GM18511 (cell line): ENCODE data around the gene ADPRH.
"Not testable (repeated sequence)": the region's sequence is repeated elsewhere in the genome, so short reads cannot be mapped to it uniquely, and the experiment has no call there.

Experiments used
- ATAC-seq: cut with Tn5 transposase; IDR thresholded peaks from one replicate; pipeline ENCODE4 v1.9.1; 2021; ENCODE audit warnings: mild to moderate bottlenecking, moderate library complexity; ENCODE audit not compliant: unreplicated experiment

The ADPRH gene

DNA sequence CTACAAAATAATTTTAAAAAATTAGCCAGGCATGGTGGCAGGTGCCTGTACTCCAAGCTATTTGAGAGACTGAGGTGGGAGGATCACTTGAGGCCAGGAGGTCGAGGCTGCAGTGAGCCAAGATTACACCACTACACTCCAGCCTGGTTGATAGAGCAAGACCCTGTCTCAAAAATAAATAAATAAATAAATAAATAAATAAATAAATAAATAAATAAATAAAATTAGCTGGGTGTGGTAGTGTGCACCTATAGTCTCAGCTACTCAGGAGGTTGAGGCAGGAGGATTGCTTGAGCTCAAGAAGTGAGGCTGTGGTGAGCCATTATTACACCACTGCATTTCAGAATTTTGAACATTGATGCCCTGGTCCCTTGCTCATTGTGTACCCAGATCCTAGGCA is 15.6 kb downstream of the ADPRH start:
- ATAC-seq: not testable (repeated sequence)

GRCh38 chr3:119595639-119596334 is 16.5 kb downstream of the ADPRH start:
- no peak for ATAC-seq

- no peak for ATAC-seq
Measured at GRCh38 chr3:119596398-119596797, 17.1 kb downstream of the ADPRH start.

- ATAC-seq: no peak
Measured at GRCh38 chr3:119597548-119598288, 18.4 kb downstream of the ADPRH start, which contains the start of gene PLA1A. TSS of gene PLA1A (plus strand) at chr3:119597885. CDS start at chr3:119597914, 29 bp downstream.

- peak; percentile 49 for ATAC-seq
Measured at GRCh38 chr3:119598410-119599098, 19.3 kb downstream of the ADPRH start.

DNA sequence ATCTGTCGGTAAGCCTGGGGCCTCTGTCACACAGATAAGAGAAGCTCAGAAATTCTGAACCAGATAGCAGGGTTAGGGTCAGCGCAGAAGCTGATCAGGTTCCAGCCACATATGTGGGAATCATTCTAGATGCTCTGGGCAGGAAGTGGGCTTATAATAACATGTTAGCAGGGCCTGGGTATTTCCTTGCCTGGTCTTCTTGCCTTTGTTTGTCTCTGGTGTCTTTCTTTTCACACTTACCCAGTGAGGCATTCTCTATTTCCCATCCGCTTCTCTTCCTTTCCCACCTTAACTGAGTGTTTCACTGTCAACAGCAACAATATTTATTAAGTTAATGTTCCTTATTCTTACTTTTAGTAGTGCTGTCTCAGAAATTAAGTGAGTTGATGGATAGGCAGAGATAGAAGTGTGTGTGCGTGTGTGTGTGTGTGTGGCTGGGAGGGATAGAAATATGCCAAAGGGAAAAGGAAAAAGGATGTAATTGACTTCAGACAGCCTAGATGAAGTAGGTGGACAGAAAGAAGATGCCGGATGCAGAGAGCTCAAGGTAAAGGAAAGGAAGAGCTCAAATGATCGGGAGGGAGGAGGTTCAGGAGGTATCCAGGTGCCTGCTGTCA is 20.4 kb downstream of the ADPRH start:
- ATAC-seq: no peak

- peak; percentile 68 for ATAC-seq
Measured at GRCh38 chr3:119600732-119601131, 21.4 kb downstream of the ADPRH start.

GRCh38 chr3:119601154-119601553 is 21.9 kb downstream of the ADPRH start:
- peak; percentile 26 for ATAC-seq

DNA sequence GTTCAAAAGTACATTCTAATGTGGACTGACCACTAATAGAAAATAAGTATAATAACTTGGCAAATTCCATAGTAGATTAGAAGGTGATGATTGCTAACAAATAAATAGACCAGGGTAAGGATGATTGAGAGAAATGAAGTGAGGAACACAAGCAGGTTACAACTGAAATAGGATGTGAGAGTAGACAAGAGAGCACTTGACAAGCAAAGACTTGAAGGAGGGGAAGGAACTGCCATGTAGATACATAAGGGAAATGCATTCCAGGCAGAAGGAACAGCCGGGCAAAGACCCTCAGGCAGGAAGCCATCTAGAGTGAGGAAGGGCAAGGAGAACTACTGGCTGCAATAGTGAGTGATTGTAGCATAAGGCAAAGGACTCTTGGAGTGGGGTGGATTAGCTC is 23.4 kb downstream of the ADPRH start:
- ATAC-seq: no peak

GRCh38 chr3:119604878-119605277 is 25.6 kb downstream of the ADPRH start:
- no peak for ATAC-seq

DNA sequence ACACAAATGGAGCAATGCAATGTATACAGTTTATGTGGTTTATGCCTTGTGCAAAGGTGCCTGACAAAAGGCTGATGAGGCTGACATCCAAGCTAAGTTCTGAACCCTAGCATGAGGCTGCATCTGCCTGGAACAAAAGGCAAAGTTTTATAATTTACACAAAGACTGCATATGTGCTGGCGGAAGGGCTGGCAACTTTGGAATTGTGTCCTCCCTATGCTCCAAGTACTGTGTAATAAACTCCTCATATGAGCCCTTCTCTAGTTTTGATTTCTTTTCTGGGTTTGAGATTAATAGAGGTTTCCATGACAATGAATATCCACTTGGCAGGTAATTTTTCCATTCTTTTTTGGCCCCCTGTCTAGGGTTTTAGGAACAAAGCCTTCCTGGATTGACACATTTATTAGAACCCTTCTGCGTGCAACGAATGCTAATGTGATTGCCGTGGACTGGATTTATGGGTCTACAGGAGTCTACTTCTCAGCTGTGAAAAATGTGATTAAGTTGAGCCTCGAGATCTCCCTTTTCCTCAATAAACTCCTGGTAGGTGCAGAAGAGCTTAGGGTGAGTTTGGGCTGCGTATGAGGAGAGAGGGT is 29.2 kb downstream of the ADPRH start:
- ATAC-seq: no peak

GRCh38 chr3:119609301-119609700 is 30.0 kb downstream of the ADPRH start:
- no peak for ATAC-seq

GRCh38 chr3:119611664-119612063 is 32.4 kb downstream of the ADPRH start:
- ATAC-seq: no peak

DNA sequence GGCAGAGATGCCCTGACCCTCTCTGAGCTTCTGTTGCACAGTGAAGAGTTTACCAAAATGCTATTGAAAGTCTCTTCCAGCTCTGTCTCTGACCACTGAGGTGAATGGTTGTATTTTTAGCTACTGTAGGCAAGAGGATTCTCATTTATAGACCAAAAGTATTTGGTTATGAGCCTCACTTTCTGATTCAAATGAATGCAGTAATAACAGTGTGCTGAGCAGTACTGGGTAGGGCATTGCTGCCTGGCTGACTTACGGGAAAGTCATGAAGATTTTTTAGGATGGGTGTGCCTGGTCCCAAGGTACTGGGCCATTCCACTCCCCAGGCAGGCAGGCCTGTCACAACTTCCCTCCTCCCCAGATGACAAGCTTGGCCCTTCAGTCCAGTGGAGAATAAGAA is 33.9 kb downstream of the ADPRH start:
- ATAC-seq: no peak

- ATAC-seq: no peak
Measured at GRCh38 chr3:119613872-119614271, 34.6 kb downstream of the ADPRH start.

DNA sequence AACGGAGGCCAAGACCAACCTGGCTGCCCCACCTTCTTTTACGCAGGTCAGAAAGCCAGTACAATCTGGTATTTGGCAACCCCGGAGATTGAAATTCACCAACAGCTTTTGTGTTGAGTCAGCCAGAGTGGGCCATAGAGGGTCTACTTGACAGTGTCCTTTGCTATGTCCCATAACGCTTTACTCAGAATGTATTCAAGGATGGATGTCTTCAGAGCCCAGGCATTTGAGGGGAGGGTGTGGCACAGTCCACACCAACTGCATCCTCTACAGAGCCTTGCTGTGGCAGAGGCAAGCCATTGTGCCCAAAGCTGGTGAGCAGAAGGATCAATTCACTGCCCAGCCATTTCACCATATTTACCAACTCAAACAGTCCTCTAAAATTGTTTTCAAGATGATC is 36.8 kb downstream of the ADPRH start:
- ATAC-seq: no peak

DNA sequence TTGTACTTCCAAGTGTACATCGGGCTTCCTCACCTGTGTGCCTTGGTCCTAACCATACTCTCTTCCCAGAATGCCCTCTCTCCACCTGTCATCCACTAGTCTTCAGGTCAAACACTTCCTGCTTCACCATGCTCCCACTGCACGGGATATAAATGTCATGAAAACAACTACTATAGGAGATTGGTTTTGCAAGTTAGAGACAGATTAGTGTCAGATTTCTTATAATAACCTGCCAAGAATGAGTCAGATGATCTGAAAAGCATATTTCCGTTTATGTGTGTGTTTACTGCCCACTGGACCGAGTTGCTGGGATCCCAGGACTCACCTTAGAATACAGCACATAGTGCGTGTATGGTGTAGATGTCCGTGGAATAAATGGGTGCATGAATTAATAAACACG is 39.8 kb downstream of the ADPRH start:
- ATAC-seq: no peak

DNA sequence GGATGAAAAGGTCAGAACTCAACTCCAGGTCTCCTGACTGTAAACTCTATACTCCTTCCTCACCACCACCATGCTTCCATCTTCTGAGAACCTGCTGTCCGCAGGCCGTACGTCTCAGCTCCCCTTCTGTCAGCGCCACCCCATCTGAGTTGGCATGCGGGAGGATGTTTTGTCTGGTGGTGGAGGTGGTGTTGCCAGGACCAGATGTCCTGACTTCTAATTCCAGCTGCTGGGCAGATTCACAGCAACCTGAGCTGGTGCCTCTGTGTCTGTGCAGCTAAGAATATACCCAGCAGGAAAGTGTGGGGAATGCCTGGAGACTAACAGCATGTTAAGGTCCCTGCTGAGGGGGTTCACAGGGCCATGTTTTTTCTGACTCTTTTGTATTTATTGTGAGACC is 41.6 kb downstream of the ADPRH start:
- ATAC-seq: no peak

- ATAC-seq: no peak
Measured at GRCh38 chr3:119624002-119624720, 44.9 kb downstream of the ADPRH start.

- ATAC-seq: no peak
Measured at GRCh38 chr3:119625451-119626153, 46.3 kb downstream of the ADPRH start.
